DMS114 treated with DMSO at 0.1 percent for 48 hours (cell line): ENCODE data around the gene DRG2.

Experiments used
- DNase-seq: peaks from one replicate; lab custom pipeline; 2025; ENCODE audit not compliant: unreplicated experiment; lab: John Stamatoyannopoulos, UW

Gene DRG2

GRCh38 chr17:18115517-18115916 is 27.8 kb downstream of the DRG2 start:
- no peak for DNase-seq

DNA sequence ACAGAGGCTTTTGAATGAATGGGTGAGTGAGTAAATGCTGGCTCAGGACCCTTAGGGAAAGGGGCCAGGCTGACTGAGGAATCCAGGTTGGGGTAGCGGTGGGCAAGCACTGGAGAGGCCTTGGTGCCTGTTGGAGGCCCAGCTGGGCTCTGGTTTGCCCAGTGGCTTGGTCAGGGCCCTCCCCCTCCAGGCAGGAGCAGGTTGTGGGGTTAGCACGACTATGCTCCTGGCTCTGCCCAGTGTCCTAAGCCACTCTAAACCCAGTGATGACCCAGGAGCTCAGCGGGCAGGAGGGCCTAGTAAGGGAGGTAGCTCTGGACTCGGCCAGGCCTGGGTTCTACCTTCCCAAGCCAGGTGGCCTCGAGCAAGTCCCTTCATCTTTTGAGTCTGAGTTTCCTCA is 28.3 kb downstream of the DRG2 start:
- no peak for DNase-seq

DNA sequence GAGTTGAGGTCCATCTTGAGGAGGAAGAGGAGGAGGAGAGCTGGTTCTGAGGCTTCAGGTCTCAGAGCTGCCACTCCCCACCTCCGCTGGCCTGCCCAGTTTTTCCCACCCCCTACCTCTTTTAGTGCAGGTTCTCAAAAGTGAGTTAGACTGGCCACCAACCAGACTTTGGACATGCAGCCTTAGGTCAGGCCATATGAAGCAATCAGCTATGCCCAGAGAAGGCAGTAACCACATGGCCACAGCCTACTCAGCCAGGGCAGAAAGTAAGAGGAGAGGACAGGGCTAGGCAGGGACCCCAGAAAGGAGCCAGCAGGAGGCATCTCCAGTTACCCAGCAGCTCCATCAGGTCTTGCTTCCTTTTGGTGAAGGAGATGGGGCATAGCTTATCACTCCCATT is 29.8 kb downstream of the DRG2 start:
- DNase-seq: no peak

GRCh38 chr17:18117982-18118975 is 30.5 kb downstream of the DRG2 start:
- DNase-seq: no peak

DNA sequence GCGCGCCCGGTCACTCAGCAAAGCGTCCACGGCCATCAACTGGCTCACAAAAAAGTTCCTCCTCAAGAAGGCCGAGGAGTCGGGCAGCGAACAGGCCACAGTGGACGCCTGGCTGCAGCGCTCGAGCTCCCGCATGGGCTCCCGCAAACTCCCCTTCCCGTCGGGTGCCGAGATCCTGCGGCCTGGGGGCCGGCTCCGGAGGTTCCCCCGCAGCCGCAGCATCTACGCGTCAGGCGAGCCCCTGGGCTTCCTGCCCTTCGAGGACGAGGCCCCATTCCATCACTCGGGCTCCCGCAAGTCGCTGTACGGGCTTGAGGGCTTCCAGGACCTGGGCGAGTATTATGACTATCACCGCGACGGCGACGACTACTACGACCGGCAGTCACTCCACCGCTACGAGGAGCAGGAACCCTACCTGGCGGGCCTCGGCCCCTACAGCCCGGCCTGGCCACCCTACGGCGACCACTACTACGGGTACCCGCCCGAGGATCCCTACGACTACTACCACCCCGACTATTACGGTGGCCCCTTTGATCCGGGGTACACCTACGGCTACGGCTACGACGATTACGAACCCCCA is 31.5 kb downstream of the DRG2 start:
- DNase-seq: no peak

- no peak for DNase-seq
These were observed 32.2 kb downstream of the DRG2 start for GRCh38 chr17:18119938-18120337.

DNA sequence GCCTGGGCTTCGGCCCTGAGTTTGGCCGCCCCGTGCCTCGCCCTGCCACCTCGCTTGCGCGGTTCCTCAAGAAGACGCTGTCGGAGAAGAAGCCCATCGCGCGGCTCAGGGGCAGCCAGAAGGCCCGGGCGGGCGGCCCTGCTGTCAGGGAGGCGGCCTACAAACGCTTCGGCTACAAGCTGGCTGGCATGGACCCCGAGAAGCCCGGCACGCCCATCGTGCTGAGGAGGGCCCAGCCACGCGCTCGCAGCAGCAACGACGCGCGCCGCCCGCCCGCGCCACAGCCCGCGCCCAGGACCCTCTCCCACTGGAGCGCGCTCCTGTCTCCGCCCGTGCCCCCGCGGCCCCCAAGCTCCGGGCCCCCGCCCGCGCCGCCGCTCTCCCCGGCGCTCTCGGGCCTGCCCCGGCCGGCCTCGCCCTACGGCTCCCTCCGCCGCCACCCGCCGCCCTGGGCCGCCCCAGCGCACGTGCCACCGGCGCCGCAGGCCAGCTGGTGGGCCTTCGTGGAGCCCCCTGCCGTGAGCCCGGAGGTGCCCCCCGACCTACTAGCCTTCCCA is 32.8 kb downstream of the DRG2 start:
- DNase-seq: no peak

- DNase-seq: no peak
These were observed 33.6 kb downstream of the DRG2 start for GRCh38 chr17:18121144-18121910.

GRCh38 chr17:18122990-18123753 is 35.4 kb downstream of the DRG2 start:
- no peak for DNase-seq

DNA sequence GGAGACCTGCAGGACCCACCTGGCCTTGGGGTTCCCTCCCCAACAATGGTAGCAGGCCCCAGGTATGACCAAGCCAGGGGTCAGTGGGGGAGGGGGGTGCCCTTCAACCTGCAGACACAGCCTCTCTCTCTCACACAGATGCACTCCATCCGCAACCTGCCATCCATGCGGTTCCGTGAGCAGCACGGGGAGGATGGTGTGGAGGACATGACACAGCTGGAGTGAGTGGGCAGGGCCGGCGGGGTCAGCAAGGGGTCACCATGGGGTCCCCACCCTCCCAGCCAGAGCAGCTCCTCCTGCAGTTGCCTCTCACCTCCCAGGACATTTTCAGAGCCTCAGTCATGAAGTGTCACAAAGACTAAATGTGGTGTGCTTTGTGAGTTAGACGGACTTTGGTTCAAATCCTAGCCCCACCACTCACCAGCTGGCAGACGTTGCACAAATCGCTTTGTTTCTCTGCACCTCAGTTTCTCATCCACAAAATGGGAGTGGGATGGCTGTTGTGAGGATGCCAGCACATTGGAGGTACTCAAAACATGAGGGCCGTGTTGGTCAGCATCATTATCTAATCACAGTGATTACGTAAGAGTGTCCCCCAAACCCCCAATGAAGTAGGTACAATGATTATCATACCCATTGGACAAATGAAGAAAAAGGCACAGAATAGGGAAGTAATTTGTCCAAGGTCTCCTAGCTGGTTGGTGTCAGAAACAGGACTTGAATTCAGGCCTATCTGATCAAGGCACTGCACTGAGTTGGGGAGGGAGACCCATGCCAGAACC is 36.8 kb downstream of the DRG2 start:
- DNase-seq: no peak

DNA sequence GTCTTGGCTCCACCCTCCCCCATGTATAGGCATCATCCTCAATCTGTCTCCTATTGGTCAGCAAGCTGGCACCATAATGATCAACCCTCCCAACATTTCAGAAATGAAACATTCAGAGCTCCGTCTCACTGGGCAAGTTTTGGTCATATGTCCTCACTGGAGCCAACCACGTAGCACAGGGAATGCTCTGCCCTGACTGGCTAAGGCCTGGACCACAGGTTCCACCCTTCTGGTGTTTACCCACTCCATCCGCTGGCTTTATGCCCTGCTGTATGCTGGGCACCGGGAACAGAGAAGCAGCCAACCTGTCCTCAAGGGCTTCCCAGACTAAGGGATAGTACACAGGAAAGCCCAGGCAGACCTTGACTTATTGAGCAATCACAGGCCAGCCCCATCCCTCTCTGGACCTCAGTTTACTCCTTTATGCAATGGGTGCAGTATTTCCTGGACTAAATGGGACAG is 41.3 kb downstream of the DRG2 start:
- no peak for DNase-seq

DNA sequence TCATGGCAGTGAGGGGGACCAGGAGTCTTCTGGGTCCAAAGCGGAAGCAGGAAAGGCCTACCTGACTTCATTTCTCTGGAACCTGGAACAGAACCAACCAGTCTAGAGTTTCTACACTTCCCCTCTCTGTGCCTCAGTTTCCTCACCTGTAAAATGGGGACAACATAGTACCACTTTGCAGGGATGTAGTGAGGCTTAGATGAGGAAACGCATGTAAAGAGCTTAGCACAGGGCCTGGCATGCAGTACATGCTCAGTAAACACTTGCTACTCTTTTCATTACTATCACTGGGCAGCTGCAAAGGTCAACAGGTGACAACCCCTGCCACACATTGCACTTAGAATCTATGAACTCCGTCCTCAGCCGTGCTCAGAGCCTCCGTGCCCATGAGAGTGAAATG is 45.0 kb downstream of the DRG2 start:
- DNase-seq: no peak

DNA sequence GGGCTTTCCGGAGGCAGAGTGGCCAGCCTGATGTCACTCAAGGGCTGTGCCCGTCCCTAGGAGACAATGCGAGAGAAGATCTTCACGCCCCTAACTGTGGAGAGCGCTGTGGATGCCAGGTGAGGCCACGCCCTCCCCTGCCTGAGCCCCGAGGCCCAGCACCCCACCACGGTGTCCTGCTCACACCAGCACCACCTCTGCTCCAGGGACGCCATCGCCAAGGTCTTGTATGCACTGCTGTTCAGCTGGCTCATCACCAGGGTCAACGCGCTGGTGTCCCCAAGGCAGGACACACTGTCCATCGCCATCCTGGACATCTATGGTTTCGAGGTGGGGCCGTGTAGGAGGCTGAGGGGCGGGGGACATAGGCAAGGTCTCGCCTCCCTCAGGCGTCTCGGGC is 48.6 kb downstream of the DRG2 start:
- DNase-seq: no peak

DNA sequence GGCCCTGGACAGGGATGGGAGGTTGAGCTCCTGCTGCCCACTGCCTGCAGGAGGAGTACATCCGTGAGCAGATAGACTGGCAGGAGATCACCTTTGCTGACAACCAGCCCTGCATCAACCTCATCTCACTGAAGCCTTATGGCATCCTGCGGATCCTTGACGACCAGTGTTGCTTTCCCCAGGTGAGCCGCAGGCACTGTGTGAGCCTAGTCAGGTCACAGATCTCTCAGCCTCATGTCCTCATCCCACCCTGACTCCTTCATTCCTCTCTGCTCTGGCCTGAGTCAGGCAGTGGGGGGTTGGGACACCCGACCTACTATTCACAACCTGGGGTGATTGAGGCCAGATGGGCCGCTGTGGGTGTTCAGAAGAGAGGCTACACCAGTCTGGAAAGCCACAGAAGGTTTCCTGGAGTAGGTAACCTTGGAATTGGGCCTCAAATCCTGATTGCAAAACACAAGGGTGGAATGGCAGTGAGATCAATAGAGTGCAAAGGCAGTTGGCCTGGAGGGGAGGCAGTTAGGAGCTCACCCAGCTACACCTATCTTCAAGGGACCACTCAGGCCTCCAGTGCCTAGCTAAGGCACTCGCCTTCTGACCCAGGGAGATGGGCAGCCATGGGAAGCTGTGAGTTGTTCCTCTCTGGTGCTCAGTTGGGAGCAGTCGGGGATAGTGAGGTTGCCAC is 50.5 kb downstream of the DRG2 start:
- DNase-seq: no peak

DNA sequence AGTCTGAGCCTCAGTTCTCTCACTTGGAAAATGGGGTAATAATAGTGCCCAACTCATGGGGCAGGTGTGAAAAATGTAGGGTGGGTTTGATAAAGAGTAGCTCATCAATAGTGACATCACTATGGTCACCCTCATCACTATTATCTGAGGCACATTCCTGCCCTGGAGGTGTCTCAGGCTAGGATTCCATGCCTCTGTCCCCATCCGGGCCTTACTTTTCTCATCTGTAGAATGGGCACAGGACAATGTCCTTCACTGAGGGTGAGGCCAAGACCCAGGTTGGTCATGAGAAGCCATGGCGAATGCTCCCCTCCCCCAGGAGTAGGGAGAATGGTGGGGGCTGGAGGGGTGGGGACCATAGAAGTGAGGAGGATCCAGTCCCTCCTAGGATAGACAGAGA is 51.3 kb downstream of the DRG2 start:
- DNase-seq: no peak

DNA sequence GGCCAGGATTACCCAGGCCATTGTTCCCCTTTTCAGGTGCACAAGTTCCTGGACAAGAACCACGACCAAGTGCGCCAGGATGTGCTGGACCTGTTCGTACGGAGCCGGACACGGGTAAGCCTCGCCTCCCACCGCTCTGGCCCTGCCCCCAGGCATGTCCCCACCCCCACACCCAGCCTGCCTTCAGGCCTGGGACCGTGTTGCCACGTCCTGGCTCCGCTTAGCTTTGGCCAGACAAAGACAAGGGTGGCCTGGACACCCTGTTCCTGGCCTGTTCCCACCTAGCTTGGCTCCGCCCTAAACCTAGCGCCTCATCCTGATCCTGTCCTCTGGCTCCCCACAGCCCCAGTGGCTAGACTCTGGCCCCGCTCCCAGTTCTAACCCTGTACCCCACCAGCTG is 51.8 kb downstream of the DRG2 start:
- no peak for DNase-seq

DNA sequence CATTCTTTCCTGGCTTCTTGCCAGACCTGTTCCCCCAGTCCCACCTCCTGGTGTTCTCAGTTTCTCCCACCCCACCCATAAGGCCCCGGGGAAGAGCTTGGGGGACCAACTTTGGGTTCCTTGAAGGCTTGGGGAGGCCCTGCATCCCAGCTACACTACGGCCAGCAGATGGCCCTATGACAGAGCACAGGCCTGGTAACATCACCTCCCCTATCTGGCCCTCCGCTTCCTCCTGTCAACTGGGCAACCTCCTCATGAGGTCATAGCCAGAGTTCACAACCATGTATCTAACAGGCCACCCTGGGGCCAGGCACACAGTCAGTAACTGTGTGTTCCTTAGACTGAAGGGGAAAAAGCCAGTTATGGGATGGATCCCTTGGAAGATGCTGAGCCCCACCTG is 52.2 kb downstream of the DRG2 start:
- no peak for DNase-seq

GRCh38 chr17:18140648-18141047 is 52.9 kb downstream of the DRG2 start:
- no peak for DNase-seq

GRCh38 chr17:18141210-18141803 is 53.6 kb downstream of the DRG2 start:
- peak; percentile 3 for DNase-seq
